Measurements from ENCODE around the gene FAM8A1.
"Not testable (repeated sequence)": the region's sequence is repeated elsewhere in the genome, so short reads cannot be mapped to it uniquely, and the experiment has no call there.

The FAM8A1 gene

DNA sequence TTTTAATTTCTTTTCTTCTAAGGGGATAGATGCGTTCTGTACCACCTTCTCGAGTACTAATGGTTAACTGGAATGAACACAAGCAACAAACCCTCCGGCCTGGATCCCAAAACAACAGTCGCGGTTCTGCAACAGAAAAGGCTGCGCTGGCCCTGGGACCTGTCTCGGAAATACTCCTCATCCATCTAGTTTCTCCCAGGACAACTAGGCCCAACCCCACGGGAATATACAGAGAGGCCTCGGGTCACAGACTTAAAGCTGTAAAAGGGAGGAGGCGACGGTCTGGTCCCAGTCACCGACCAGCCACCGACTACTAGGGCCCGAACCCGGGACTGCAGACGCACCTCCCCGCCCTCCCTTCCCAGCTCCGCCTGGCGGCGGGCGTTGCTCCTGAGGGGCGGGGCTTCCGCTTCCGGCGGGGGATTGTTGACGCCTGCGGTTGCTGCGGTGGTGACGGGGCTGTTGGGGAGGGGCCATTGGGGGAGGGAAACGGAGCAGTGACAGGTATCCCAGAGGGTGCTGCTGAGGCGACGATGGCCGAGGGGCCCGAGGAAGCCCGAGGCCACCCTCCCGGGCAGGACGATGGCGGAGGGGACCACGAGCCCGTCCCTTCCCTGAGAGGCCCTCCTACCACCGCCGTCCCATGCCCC lies at the start of gene FAM8A1:
Gene FAM8A1 (plus strand): TSS at position 426 of the 650 bp plus-strand sequence. CDS start 108 bp downstream, at position 534.
- Histone ChIP-seq H3K4me1 (ENCODE audit: control insufficient read depth, insufficient read depth, low read length) (no peaks in the 10 kb centered on the region), H3K9me3 (ENCODE audit: control insufficient read depth, insufficient read depth, low read length) (no peaks in the 10 kb centered on the region), H3K27ac (ENCODE audit: low read length) (no peak within 1 kb of the TSS), H3K27me3 (ENCODE audit: control insufficient read depth, insufficient read depth, low read length) (no peaks in the 10 kb centered on the region), H3K36me3 (ENCODE audit: control insufficient read depth, insufficient read depth, low read length) (no peaks in the 10 kb centered on the region), H3K4me3 (ENCODE audit: low read length) (peak within 1 kb of the TSS; percentile 66)
- WGBS (ENCODE audit: insufficient coverage, insufficient read length) = no CpG with 5 or more reads among the region's 42 CpGs
- peak; percentile 90 for DNase-seq (ENCODE audit: low read depth, low spot score)

- Histone ChIP-seq H3K9me3 (ENCODE audit: control insufficient read depth, insufficient read depth, low read length) (no peaks in the 10 kb centered on the region), H3K4me1 (ENCODE audit: control insufficient read depth, insufficient read depth, low read length) (no peaks in the 10 kb centered on the region), H3K36me3 (ENCODE audit: control insufficient read depth, insufficient read depth, low read length) (no peaks in the 10 kb centered on the region), H3K27me3 (ENCODE audit: control insufficient read depth, insufficient read depth, low read length) (no peaks in the 10 kb centered on the region), H3K4me3 (ENCODE audit: low read length) (no peak overlapping the region), H3K27ac (ENCODE audit: low read length) (no peak overlapping the region)
- DNase-seq (ENCODE audit: low read depth, low spot score) = no peak
- no CpG with 5 or more reads among the region's 9 CpGs for WGBS (ENCODE audit: insufficient coverage, insufficient read length)
These were observed 48.6 kb upstream of the FAM8A1 start for GRCh38 chr6:17551383-17551958.

- Histone ChIP-seq H3K9me3 (ENCODE audit: control insufficient read depth, insufficient read depth, low read length) (no peaks in the 10 kb centered on the region), H3K4me1 (ENCODE audit: control insufficient read depth, insufficient read depth, low read length) (no peaks in the 10 kb centered on the region), H3K27me3 (ENCODE audit: control insufficient read depth, insufficient read depth, low read length) (no peaks in the 10 kb centered on the region), H3K36me3 (ENCODE audit: control insufficient read depth, insufficient read depth, low read length) (no peaks in the 10 kb centered on the region), H3K27ac (ENCODE audit: low read length) (no peak overlapping the region), H3K4me3 (ENCODE audit: low read length) (no peak overlapping the region)
- no peak for DNase-seq (ENCODE audit: low read depth, low spot score)
- no CpG with 5 or more reads among the region's 3 CpGs for WGBS (ENCODE audit: insufficient coverage, insufficient read length)
These were observed 47.2 kb upstream of the FAM8A1 start for GRCh38 chr6:17552861-17553260.

GRCh38 chr6:17556014-17556413 lies 44.1 kb upstream of the FAM8A1 start:
- no CpG with 5 or more reads among the region's 4 CpGs for WGBS (ENCODE audit: insufficient coverage, insufficient read length)
- Histone ChIP-seq H3K36me3 (ENCODE audit: control insufficient read depth, insufficient read depth, low read length) (no peaks in the 10 kb centered on the region), H3K27me3 (ENCODE audit: control insufficient read depth, insufficient read depth, low read length) (no peaks in the 10 kb centered on the region), H3K9me3 (ENCODE audit: control insufficient read depth, insufficient read depth, low read length) (no peaks in the 10 kb centered on the region), H3K27ac (ENCODE audit: low read length) (no peak overlapping the region), H3K4me1 (ENCODE audit: control insufficient read depth, insufficient read depth, low read length) (no peaks in the 10 kb centered on the region), H3K4me3 (ENCODE audit: low read length) (no peak overlapping the region)
- no peak for DNase-seq (ENCODE audit: low read depth, low spot score)

GRCh38 chr6:17562636-17563035 lies 37.5 kb upstream of the FAM8A1 start:
- Histone ChIP-seq H3K36me3 (ENCODE audit: control insufficient read depth, insufficient read depth, low read length) (no peaks in the 10 kb centered on the region), H3K27ac (ENCODE audit: low read length) (no peak overlapping the region), H3K4me1 (ENCODE audit: control insufficient read depth, insufficient read depth, low read length) (no peaks in the 10 kb centered on the region), H3K27me3 (ENCODE audit: control insufficient read depth, insufficient read depth, low read length) (no peaks in the 10 kb centered on the region), H3K9me3 (ENCODE audit: control insufficient read depth, insufficient read depth, low read length) (no peaks in the 10 kb centered on the region; the same call in 1 of the 2 replicates), H3K4me3 (ENCODE audit: low read length) (no peak overlapping the region)
- DNase-seq (ENCODE audit: low read depth, low spot score) = no peak
- WGBS (ENCODE audit: insufficient coverage, insufficient read length) = no CpG with 5 or more reads among the region's 3 CpGs

- no peak for DNase-seq (ENCODE audit: low read depth, low spot score)
- no CpG with 5 or more reads among the region's 3 CpGs for WGBS (ENCODE audit: insufficient coverage, insufficient read length)
- no peak overlapping the region for H3K27ac ChIP-seq (ENCODE audit: low read length)
- H3K4me3 ChIP-seq (ENCODE audit: low read length) = no peak overlapping the region
- no peaks in the 10 kb centered on the region for H3K4me1 ChIP-seq (ENCODE audit: control insufficient read depth, insufficient read depth, low read length)
- no peaks in the 10 kb centered on the region; the same call in 1 of the 2 replicates for H3K9me3 ChIP-seq (ENCODE audit: control insufficient read depth, insufficient read depth, low read length)
- H3K27me3 ChIP-seq (ENCODE audit: control insufficient read depth, insufficient read depth, low read length) = no peaks in the 10 kb centered on the region
- H3K36me3 ChIP-seq (ENCODE audit: control insufficient read depth, insufficient read depth, low read length) = no peaks in the 10 kb centered on the region
These were observed 34.7 kb upstream of the FAM8A1 start for GRCh38 chr6:17565399-17565798.

DNA sequence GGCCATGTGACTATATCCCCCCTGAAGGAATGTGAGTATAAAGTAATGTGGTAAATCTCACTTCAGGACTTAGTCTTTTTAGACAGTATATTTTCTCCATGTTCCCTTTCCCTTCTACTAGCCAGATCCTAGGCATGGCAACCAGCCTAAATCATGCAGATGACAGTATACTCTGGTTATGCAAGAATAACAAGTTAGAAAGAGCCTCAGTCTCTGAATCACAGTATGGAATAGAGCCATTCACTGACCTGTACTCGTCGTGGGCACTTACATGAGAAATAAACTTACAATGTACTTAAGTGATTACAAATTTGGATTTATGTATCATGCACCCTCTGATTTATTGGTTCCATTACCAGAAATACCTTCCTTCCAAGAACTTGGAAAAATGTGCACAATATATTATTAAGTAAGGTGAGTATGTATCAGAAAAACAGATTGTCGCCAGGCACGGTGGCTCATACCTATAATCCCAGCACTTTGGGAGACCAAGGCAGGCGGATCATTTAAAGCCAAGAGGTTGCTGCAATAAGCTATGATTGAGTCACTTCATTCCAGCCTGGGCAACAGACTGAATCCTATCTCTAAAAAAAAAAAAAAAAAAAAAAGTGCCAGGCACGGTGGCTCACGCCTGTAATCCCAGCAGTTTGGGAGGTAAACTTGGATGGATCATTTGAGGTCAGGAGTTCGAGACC lies 25.1 kb upstream of the FAM8A1 start:
- WGBS (ENCODE audit: insufficient coverage, insufficient read length) = no CpG with 5 or more reads among the region's 8 CpGs
- no peaks in the 10 kb centered on the region for H3K4me1 ChIP-seq (ENCODE audit: control insufficient read depth, insufficient read depth, low read length)
- H3K27ac ChIP-seq (ENCODE audit: low read length) = no peak overlapping the region
- no peak overlapping the region for H3K4me3 ChIP-seq (ENCODE audit: low read length)
- H3K36me3 ChIP-seq (ENCODE audit: control insufficient read depth, insufficient read depth, low read length) = no peaks in the 10 kb centered on the region
- no peaks in the 10 kb centered on the region for H3K27me3 ChIP-seq (ENCODE audit: control insufficient read depth, insufficient read depth, low read length)
- DNase-seq (ENCODE audit: low read depth, low spot score) = no peak
- H3K9me3 ChIP-seq (ENCODE audit: control insufficient read depth, insufficient read depth, low read length) = no peaks in the 10 kb centered on the region; the same call in 1 of the 2 replicates

GRCh38 chr6:17577059-17577458 lies 23.0 kb upstream of the FAM8A1 start:
- H3K27ac ChIP-seq (ENCODE audit: low read length) = no peak overlapping the region
- no peaks in the 10 kb centered on the region for H3K27me3 ChIP-seq (ENCODE audit: control insufficient read depth, insufficient read depth, low read length)
- H3K9me3 ChIP-seq (ENCODE audit: control insufficient read depth, insufficient read depth, low read length) = no peaks in the 10 kb centered on the region; the same call in 1 of the 2 replicates
- peaks cover 2% of the 10 kb centered on the region; the same call in 1 of the 2 replicates for H3K36me3 ChIP-seq (ENCODE audit: control insufficient read depth, insufficient read depth, low read length)
- no CpG with 5 or more reads among the region's 1 CpG for WGBS (ENCODE audit: insufficient coverage, insufficient read length)
- H3K4me3 ChIP-seq (ENCODE audit: low read length) = no peak overlapping the region
- no peaks in the 10 kb centered on the region for H3K4me1 ChIP-seq (ENCODE audit: control insufficient read depth, insufficient read depth, low read length)
- no peak for DNase-seq (ENCODE audit: low read depth, low spot score)

- Histone ChIP-seq H3K4me1 (ENCODE audit: control insufficient read depth, insufficient read depth, low read length) (no peaks in the 10 kb centered on the region), H3K9me3 (ENCODE audit: control insufficient read depth, insufficient read depth, low read length) (no peaks in the 10 kb centered on the region; the same call in 1 of the 2 replicates), H3K36me3 (ENCODE audit: control insufficient read depth, insufficient read depth, low read length) (peaks cover 2% of the 10 kb centered on the region; the same call in 1 of the 2 replicates), H3K27me3 (ENCODE audit: control insufficient read depth, insufficient read depth, low read length) (no peaks in the 10 kb centered on the region), H3K27ac (ENCODE audit: low read length) (no peak overlapping the region), H3K4me3 (ENCODE audit: low read length) (peak overlapping the region; percentile 62; the same call in 1 of the 2 replicates)
- no peak for DNase-seq (ENCODE audit: low read depth, low spot score)
- no CpG with 5 or more reads among the region's 53 CpGs for WGBS (ENCODE audit: insufficient coverage, insufficient read length)
These were observed 19.5 kb upstream of the FAM8A1 start for GRCh38 chr6:17580518-17581048.

DNA sequence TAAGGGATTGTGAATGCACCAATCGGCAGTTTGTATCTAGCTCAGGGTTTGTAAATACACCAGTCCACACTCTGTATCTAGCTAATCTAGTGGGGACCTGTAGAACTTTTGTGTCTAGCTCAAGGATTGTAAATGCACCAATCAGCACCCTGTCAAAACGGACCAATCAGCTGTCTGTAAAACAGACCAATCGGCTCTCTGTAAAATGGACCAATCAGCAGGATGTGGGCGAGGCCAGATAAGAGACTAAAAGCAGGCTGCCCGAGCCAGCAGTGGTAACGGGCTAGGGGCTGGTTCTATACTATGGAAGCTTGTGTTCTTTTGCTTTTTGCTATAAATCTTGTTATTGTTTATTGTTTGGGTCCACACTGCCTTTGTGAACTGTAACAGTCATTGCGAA lies 18.8 kb upstream of the FAM8A1 start:
- H3K4me1 ChIP-seq (ENCODE audit: control insufficient read depth, insufficient read depth, low read length); H3K27me3 ChIP-seq (ENCODE audit: control insufficient read depth, insufficient read depth, low read length); DNase-seq (ENCODE audit: low read depth, low spot score); H3K36me3 ChIP-seq (ENCODE audit: control insufficient read depth, insufficient read depth, low read length); H3K27ac ChIP-seq (ENCODE audit: low read length); H3K9me3 ChIP-seq (ENCODE audit: control insufficient read depth, insufficient read depth, low read length); H3K4me3 ChIP-seq (ENCODE audit: low read length): not testable (repeated sequence)
- no CpG with 5 or more reads among the region's 7 CpGs for whole genome bisulfite sequencing (ENCODE audit: insufficient coverage, insufficient read length)
